ENCODE results near the gene KLK13. TPM values are rescaled to one million over a fixed set of nuclear protein-coding genes. Genes with fewer than 3 reads are reported as not detected.

The KLK13 gene
- total and polyA plus RNA-seq, 2 of the 8 experiments (the other 6 are each of a cell fraction or from before 2014, with no cell fraction given) = 4.2 to 4.5 TPM

- no peak overlapping the region for H2AFZ ChIP-seq (ENCODE audit: low read length)
- WGBS, 2 experiments (ENCODE audit: extremely low coverage in 1 of 2, insufficient coverage in 1 of 2, insufficient read length in 1 of 2, insufficient replicate concordance in 2 of 2, low coverage in 1 of 2, low lambda C conversion rate in 2 of 2, missing lambda C conversion rate in 1 of 2) = 87% methylated on average over 17 of the region's 17 CpGs; no CpG with 5 or more reads in 1 of the 2 experiments
- H3K23me2 ChIP-seq (ENCODE audit: low read depth, low read length) = no peaks in the 10 kb centered on the region
- H2BK120ac ChIP-seq (replicated peaks; ENCODE audit: low read depth, low read length) = no peak overlapping the region
- H3K4me1 ChIP-seq (replicated peaks in 1 of 4; ENCODE audit: control insufficient read depth in 3 of 4, insufficient read depth in 4 of 4, low read length in 3 of 4) = peaks cover 0 to 6% (median under 1%) of the 10 kb centered on the region in 4 experiments; a peak in 4 of 7 replicates
- no peaks in the 10 kb centered on the region for H3K79me1 ChIP-seq (ENCODE audit: low read depth, low read length)
- H3K36me3 ChIP-seq (ENCODE audit: control insufficient read depth in 2 of 4, insufficient read depth in 4 of 4, low read length in 3 of 4) = no peaks in the 10 kb centered on the region
- no peak overlapping the region for H3K23ac ChIP-seq (ENCODE audit: insufficient read length)
- no peaks in the 10 kb centered on the region for H4K20me1 ChIP-seq (replicated peaks in 1 of 2; ENCODE audit: control insufficient read depth in 1 of 2, insufficient read depth in 2 of 2, low read length in 2 of 2)
- H3K4me2 ChIP-seq (ENCODE audit: insufficient read depth in 1 of 2, low read depth in 2 of 2, low read length in 2 of 2) = no peak overlapping the region
- no peak overlapping the region for H2BK20ac ChIP-seq (ENCODE audit: low read length)
- H3K27me3 ChIP-seq (replicated peaks in 1 of 4; ENCODE audit: control insufficient read depth in 3 of 4, extremely low read depth in 1 of 4, insufficient read depth in 3 of 4, low read length in 3 of 4) = no peaks in the 10 kb centered on the region
- H4K5ac ChIP-seq (ENCODE audit: insufficient read length, low read depth, low read length) = no peak overlapping the region
- H3K4me3 ChIP-seq (ENCODE audit: extremely low read depth in 1 of 4, insufficient read depth in 2 of 4, low read depth in 3 of 4, low read length in 4 of 4) = no peak overlapping the region
- H4K91ac ChIP-seq (replicated peaks; ENCODE audit: insufficient read length, low read length) = no peak overlapping the region
- 0 out of 2 replicates have a peak overlapping the region, but pooled peaks have one; percentile 0 for H2BK12ac ChIP-seq (ENCODE audit: low read depth, low read length)
- H3K18ac ChIP-seq (ENCODE audit: extremely low read depth, low read length) = no peak overlapping the region
- no peak for DNase-seq (ENCODE audit: low read depth in 1 of 2, low spot score in 2 of 2)
- no peak overlapping the region for H3K14ac ChIP-seq (ENCODE audit: insufficient read length)
- no peak overlapping the region for H2BK5ac ChIP-seq (ENCODE audit: low read depth, low read length)
- no peak overlapping the region for H3K56ac ChIP-seq (replicated peaks; ENCODE audit: insufficient read length, low read depth, low read length)
- H2AK5ac ChIP-seq (ENCODE audit: low read depth, low read length) = no peak overlapping the region
- no peaks in the 10 kb centered on the region for H3K9me3 ChIP-seq (ENCODE audit: insufficient read depth in 2 of 2, low read depth in 1 of 2, low read length in 1 of 2)
- ChIA-PET CTCF (ENCODE audit: partially characterized antibody) (interaction anchor here (0.6 to 8.3 kb wide), 2 partner anchors 68 to 581 kb away, joined by 3 to 269 read pairs; partner anchors contain the start of genes KLK10 and KLK11), POLR2A (ENCODE audit: partially characterized antibody) (interaction anchor here (1.3 kb wide), 1 partner anchor 286 kb away, joined by 3 read pairs; no protein-coding TSS in a partner anchor)
- no peak overlapping the region for H3K9ac ChIP-seq (replicated peaks in 1 of 4; ENCODE audit: extremely low read depth in 1 of 4, low read depth in 3 of 4, low read length in 3 of 4)
- no peak overlapping the region for H3K27ac ChIP-seq (ENCODE audit: low read depth, low read length)
- no peak overlapping the region for H2BK15ac ChIP-seq (ENCODE audit: low read length)
- no peaks in the 10 kb centered on the region for H3K79me2 ChIP-seq (ENCODE audit: control insufficient read depth in 1 of 2, insufficient read depth in 2 of 2, low read length in 2 of 2)
- H3K4ac ChIP-seq (replicated peaks; ENCODE audit: insufficient read length, low read depth, low read length) = no peak overlapping the region
- FAIRE-seq = no peak
- H4K8ac ChIP-seq (ENCODE audit: extremely low read depth, insufficient read depth, low read length) = no peak overlapping the region; the same call in 1 of the 2 replicates
- no peak for TF ChIP-seq ATF2 (IDR thresholded peaks at IDR 0.05; ENCODE audit: low read length)
- TF ChIP-seq POU5F1 (IDR thresholded peaks at IDR 0.05; ENCODE audit: low read depth, low read length) = no peak
- no peak for TF ChIP-seq TAF1 (IDR thresholded peaks at IDR 0.05; ENCODE audit: low read depth, low read length)
- no peak for TF ChIP-seq SAP30 (IDR thresholded peaks at IDR 0.05; ENCODE audit: insufficient read depth, insufficient replicate concordance, low read length)
- no peak for TF ChIP-seq RNF2 (IDR thresholded peaks at IDR 0.05; ENCODE audit: borderline replicate concordance, low read depth, low read length, missing control alignments, poor library complexity, severe bottlenecking)
- TF ChIP-seq USF2 (IDR thresholded peaks at IDR 0.05; ENCODE audit: low read length) = no peak
- no peak for TF ChIP-seq POLR2AphosphoS5 (IDR thresholded peaks at IDR 0.05; ENCODE audit: low read depth, low read length)
These were observed 24.9 kb upstream of the KLK13 start for GRCh38 chr19:51089786-51090185.
